Neural progenitor cell (in vitro differentiated cells): Measurements from ENCODE around the gene G6PD. TPM values are rescaled to one million over a fixed set of nuclear protein-coding genes. Genes with fewer than 3 reads are reported as not detected.

ENCODE experiments used
- DNase-seq: peaks from one replicate; pipeline ENCODE4 v3.0.0-alpha.2; 2016; ENCODE audit warnings: low spot score
- H2AFZ ChIP-seq: fragments of 200-600 bp; sonication (generic); replicated peaks from 2 replicates; pipeline ENCODE4 v1.6.1; 2016; ENCODE audit warnings: antibody characterized with exemption
- H3F3A ChIP-seq: fragments of 200-600 bp; sonication (generic); 2 replicates; pipeline ENCODE4 v1.6.1; 2016; ENCODE audit warnings: antibody characterized with exemption, low read depth
- H3K27ac ChIP-seq: fragments of 200-600 bp; sonication (generic); 2 replicates; pipeline ENCODE4 v1.5.1; 2016; ENCODE audit warnings: mild to moderate bottlenecking
- H3K27me3 ChIP-seq: fragments of 200-600 bp; sonication (generic); 2 replicates; pipeline ENCODE4 v1.6.1; 2016; ENCODE audit warnings: mild to moderate bottlenecking, moderate library complexity
- H3K36me3 ChIP-seq: fragments of 200-600 bp; sonication (generic); 2 replicates; pipeline ENCODE4 v1.5.1; 2016
- H3K4me1 ChIP-seq: fragments of 200-600 bp; sonication (generic); 2 replicates; pipeline ENCODE4 v1.6.1; 2016; ENCODE audit warnings: mixed run types
- H3K4me2 ChIP-seq: fragments of 200-600 bp; sonication (generic); 2 replicates; pipeline ENCODE4 v1.6.1; 2016
- H3K4me3 ChIP-seq: fragments of 200-600 bp; sonication (generic); 2 replicates; pipeline ENCODE4 v1.5.1; 2016
- H3K79me2 ChIP-seq: fragments of 200-600 bp; sonication (generic); 2 replicates; pipeline ENCODE4 v1.6.1; 2016; ENCODE audit warnings: low read depth
- H3K9ac ChIP-seq: fragments of 200-600 bp; sonication (generic); 2 replicates; pipeline ENCODE4 v1.6.1; 2016
- H3K9me3 ChIP-seq: fragments of 200-600 bp; sonication (generic); 2 replicates; pipeline ENCODE4 v1.5.1; 2016; ENCODE audit warnings: low read depth
- H4K20me1 ChIP-seq: fragments of 200-600 bp; sonication (generic); 2 replicates; pipeline ENCODE4 v1.6.1; 2016; ENCODE audit warnings: low read depth
- H3K27ac Mint-ChIP-seq: 3 replicates; pipeline ENCODE4 v1.8.0; 2021; ENCODE audit warnings: mixed read lengths
- H3K27me3 Mint-ChIP-seq: 2 replicates; pipeline ENCODE4 v1.8.0; 2022; ENCODE audit warnings: low read depth, mild to moderate bottlenecking, inconsistent platforms, moderate library complexity, mixed read lengths; ENCODE audit not compliant: insufficient read depth
- H3K36me3 Mint-ChIP-seq: 3 replicates; pipeline ENCODE4 v1.8.0; 2021; ENCODE audit warnings: mixed read lengths
- H3K4me1 Mint-ChIP-seq: 3 replicates; pipeline ENCODE4 v1.8.0; 2021; ENCODE audit warnings: mixed read lengths
- H3K4me3 Mint-ChIP-seq: 3 replicates; pipeline ENCODE4 v1.8.0; 2021; ENCODE audit warnings: mild to moderate bottlenecking, moderate library complexity, mixed read lengths
- H3K9me3 Mint-ChIP-seq: 3 replicates; pipeline ENCODE4 v1.8.0; 2020; ENCODE audit warnings: mixed read lengths
- EZH2 ChIP-seq: fragments of 200-600 bp; sonication (generic); IDR thresholded peaks from 2 replicates; pipeline ENCODE4 v1.6.1; 2017; ENCODE audit warnings: antibody characterized with exemption, mild to moderate bottlenecking, moderate library complexity
- EZH2phosphoT487 ChIP-seq: fragments of 200-600 bp; sonication (generic); IDR thresholded peaks from 2 replicates; pipeline ENCODE4 v1.6.1; 2017; ENCODE audit warnings: antibody characterized with exemption
- small RNA-seq: library from RNA; depleted of rRNA; stranded (forward); fragments of <200 nt; gene quantifications from one replicate; pipeline ENCODE3, GENCODE V24; 2015
- total RNA-seq: library from RNA; depleted of rRNA; stranded (reverse); fragments of >200 nt; gene quantifications from 2 replicates; pipeline ENCODE4 v1.2.3, GENCODE V29; 2015; ENCODE audit warnings: low replicate concordance
- TF ChIP-seq, protein P1 (sequence below): fragments of 200-600 bp; sonication (generic); IDR thresholded peaks from 2 replicates; pipeline ENCODE4 v1.5.1; 2017; ENCODE audit warnings: antibody characterized with exemption, mild to moderate bottlenecking

Gene G6PD
- total RNA-seq, 1 donor from 2014 or later, result 21.6 TPM

DNA sequence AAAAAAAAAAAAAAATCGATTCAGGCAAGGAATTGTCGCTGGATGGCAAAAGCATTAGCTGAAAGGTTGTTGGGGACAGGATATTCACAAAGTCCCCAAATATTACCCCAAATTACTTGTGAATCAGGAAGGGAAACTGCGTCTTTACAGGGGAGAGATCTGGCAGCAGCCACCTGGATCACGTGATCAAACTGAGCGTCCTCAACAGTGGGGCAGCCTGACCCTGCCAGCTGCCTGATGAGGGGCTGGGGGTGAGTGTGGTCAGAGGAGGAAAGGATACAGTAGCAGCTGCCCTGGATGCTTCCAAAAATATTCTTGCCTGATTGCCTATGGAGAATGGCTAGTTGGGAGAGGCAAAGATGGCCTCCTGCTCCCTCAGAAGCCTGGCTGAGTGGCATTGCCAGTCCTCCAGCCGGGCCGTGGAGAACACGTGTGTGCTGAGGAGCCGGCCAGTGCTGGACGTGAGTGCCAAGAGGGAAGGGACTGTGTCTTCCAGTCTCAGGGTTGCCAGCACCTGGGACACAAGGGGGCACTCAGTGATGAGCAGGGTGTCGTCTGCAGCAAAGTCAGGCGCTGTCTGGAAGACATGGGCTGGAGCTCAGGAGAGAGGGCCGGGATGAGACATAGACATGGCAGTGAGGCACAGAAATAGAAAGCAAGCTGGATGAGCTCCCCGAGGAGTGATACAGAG, 64.6 kb downstream of the G6PD start:
- no peaks in the 10 kb centered on the region for H3K36me3 Mint-ChIP-seq
- Histone ChIP-seq H3K27ac (no peak overlapping the region), H3K9me3 (no peaks in the 10 kb centered on the region), H3F3A (peaks cover 3% of the 10 kb centered on the region), H4K20me1 (no peaks in the 10 kb centered on the region), H3K9ac (no peak overlapping the region), H3K4me2 (no peak overlapping the region), H2AFZ (no peak overlapping the region), H3K79me2 (no peaks in the 10 kb centered on the region), H3K4me3 (no peak overlapping the region), H3K27me3 (no peaks in the 10 kb centered on the region), H3K36me3 (no peaks in the 10 kb centered on the region), H3K4me1 (no peaks in the 10 kb centered on the region)
- H3K4me3 Mint-ChIP-seq, result no peak overlapping the region
- H3K27me3 Mint-ChIP-seq, result peaks cover 6% of the 10 kb centered on the region
- TF ChIP-seq EZH2 (no peak), EZH2phosphoT487 (no peak)
- TF ChIP-seq, protein P1, sequence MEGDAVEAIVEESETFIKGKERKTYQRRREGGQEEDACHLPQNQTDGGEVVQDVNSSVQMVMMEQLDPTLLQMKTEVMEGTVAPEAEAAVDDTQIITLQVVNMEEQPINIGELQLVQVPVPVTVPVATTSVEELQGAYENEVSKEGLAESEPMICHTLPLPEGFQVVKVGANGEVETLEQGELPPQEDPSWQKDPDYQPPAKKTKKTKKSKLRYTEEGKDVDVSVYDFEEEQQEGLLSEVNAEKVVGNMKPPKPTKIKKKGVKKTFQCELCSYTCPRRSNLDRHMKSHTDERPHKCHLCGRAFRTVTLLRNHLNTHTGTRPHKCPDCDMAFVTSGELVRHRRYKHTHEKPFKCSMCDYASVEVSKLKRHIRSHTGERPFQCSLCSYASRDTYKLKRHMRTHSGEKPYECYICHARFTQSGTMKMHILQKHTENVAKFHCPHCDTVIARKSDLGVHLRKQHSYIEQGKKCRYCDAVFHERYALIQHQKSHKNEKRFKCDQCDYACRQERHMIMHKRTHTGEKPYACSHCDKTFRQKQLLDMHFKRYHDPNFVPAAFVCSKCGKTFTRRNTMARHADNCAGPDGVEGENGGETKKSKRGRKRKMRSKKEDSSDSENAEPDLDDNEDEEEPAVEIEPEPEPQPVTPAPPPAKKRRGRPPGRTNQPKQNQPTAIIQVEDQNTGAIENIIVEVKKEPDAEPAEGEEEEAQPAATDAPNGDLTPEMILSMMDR, result no peak
- no peak for DNase-seq
- H3K9me3 Mint-ChIP-seq, result peaks cover 25% of the 10 kb centered on the region
- peaks cover 5% of the 10 kb centered on the region for H3K4me1 Mint-ChIP-seq
- no peak overlapping the region for H3K27ac Mint-ChIP-seq

Small RNA genes lying within 50 kb of the gene (small RNA-seq; reads per million reads assigned to genes)
- not detected for gene RN7SL697P

Other genes starting within 250 kb of the G6PD start
- 189 and 559 TPM in 2 replicates for gene FLNA, start 172.2 kb downstream of the G6PD start, total RNA-seq
- gene EMD, start 167.6 kb downstream of the G6PD start, total RNA-seq, result 18.3 and 62.0 TPM in 2 replicates
- gene RPL10, start 148.5 kb downstream of the G6PD start, total RNA-seq, result 4,507 and 7,403 TPM in 2 replicates
- 14.2 and 27.2 TPM in 2 replicates for gene DNASE1L1, start 137.6 kb downstream of the G6PD start, total RNA-seq
- gene TAFAZZIN, start 135.3 kb downstream of the G6PD start, total RNA-seq, result 19.8 and 46.5 TPM in 2 replicates
- 22.6 and 47.4 TPM in 2 replicates for gene ATP6AP1, start 118.2 kb downstream of the G6PD start, total RNA-seq
- 119 and 244 TPM in 2 replicates for gene GDI1, start 109.7 kb downstream of the G6PD start, total RNA-seq
- 30.4 and 36.3 TPM in 2 replicates for gene FAM50A, start 102.7 kb downstream of the G6PD start, total RNA-seq
- gene PLXNA3, start 88.6 kb downstream of the G6PD start, total RNA-seq, result 4.3 and 9.6 TPM in 2 replicates
- gene LAGE3, start 67.6 kb downstream of the G6PD start, total RNA-seq, result 7.6 and 33.3 TPM in 2 replicates
- 12.1 and 31.1 TPM in 2 replicates for gene UBL4A, start 60.2 kb downstream of the G6PD start, total RNA-seq
- gene SLC10A3, start 56.2 kb downstream of the G6PD start, total RNA-seq, result 3.5 and 5.7 TPM in 2 replicates
- gene FAM3A, start 30.6 kb downstream of the G6PD start, total RNA-seq, result 4.5 and 16.8 TPM in 2 replicates
- 11.7 and 13.2 TPM in 2 replicates for gene IKBKG, start 774 bp upstream of the G6PD start, total RNA-seq
- gene CTAG1A, start 38.3 kb upstream of the G6PD start, total RNA-seq, result not detected in 2 replicates
- gene CTAG1B, start 72.4 kb upstream of the G6PD start, total RNA-seq, result not detected in 2 replicates
- not detected in 2 replicates for gene CTAG2, start 106.7 kb upstream of the G6PD start, total RNA-seq
- not detected in 2 replicates for gene GAB3, start 204.2 kb upstream of the G6PD start, total RNA-seq
- gene DKC1, start 216.0 kb upstream of the G6PD start, total RNA-seq, result 43.7 and 45.6 TPM in 2 replicates